Lower leg skin (tissue), 4 donors: ENCODE results near the gene SEMA6B. TPM values are rescaled to one million over a fixed set of nuclear protein-coding genes. Genes with fewer than 3 reads are reported as not detected.

Experiments
- DNase-seq, 2 donors: peaks; one replicate each; pipeline ENCODE4 v3.0.0-alpha.2; 2019; ENCODE audit warnings: low spot score in 2 of 2
- H3K4me3 ChIP-seq: fragments of 200-600 bp; sonication (generic); 2 replicates; pipeline ENCODE4 v1.5.1; 2017; ENCODE audit warnings: mild to moderate bottlenecking, low read depth; ENCODE audit not compliant: poor library complexity, severe bottlenecking
- POLR2A ChIP-seq, 2 donors: fragments of 450-650 bp; IDR thresholded peaks; one replicate each; pipeline ENCODE4 v1.6.1; 2016 to 2017; ENCODE audit warnings: antibody characterized with exemption in 2 of 2, mild to moderate bottlenecking in 1 of 2, moderate library complexity in 1 of 2
- WGBS, 2 donors: methylation state at CpG; one replicate each; pipeline ENCODE4 v1.1.5; 2018; 5-methylcytosine and 5-hydroxymethylcytosine counted together
- intact Hi-C: fragments of 100-400 bp; cut with DNase I; formaldehyde crosslinking; loops from one replicate; pipeline ENCODE4 v1.15.0; 2023; ENCODE audit warnings: low total_unique reads
- total RNA-seq, 4 donors: library from RNA; depleted of rRNA; stranded (reverse); fragments of >200 nt; gene quantifications; one replicate each; pipeline ENCODE4 v1.1.0, GENCODE V29; 2016
- TF ChIP-seq, protein P1 (sequence below), 3 donors: fragments of 450-650 bp; IDR thresholded peaks; one replicate each; pipeline ENCODE4 v1.5.1; 2016; ENCODE audit warnings: antibody characterized with exemption in 3 of 3, mild to moderate bottlenecking in 3 of 3, moderate library complexity in 2 of 3

SEMA6B gene
- total RNA-seq, 4 donors from 2014 or later, result 3.3 to 6.0 (median 3.6) TPM

DNA sequence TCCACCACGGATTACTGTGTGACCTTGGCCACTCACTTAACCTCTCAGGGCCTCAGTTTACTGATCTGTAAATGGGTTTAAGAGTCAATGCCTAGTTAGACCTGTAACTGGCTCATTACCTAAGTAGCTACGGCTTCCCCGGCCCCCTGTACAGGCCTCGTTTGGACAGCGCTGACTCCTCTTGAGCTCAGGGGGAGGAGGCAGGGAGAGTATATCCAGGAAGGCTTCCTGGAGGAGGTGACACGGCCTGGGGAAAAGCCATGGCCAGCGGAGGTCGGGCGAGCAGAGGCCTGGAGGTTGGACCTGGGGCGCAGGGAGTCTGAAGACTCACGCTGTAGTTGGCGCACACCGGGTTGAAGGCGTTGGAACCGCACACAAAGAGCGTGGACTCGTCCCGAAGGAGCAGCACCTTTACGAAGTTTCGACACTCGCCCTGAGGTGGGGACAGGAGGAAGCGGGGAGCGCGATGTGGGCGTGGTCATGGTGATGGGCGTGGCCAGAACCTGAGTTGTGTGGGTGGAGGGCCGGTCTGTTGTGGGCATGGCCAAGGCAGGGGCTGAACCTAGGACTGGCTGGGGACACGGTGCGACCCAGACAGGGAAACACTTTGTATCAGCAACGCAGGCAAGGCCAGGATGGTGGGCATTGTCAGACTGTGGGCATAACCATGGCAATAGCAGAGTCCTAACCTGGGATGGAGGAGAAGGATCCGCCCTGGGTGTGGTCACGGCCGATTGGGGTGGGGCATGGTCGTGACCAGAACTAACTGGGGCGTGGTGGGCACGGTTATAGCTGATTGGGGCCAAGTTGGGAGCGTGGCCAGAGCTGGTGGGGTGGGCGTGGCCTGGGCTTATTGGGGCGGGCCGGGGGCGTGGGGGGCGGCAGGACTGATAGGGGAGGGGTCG is 3.6 kb downstream of the SEMA6B start:
- H3K4me3 ChIP-seq, result no peak overlapping the region
- intact Hi-C loops, result loop anchor here (5.0 kb wide), 1 partner anchor 81 kb away; the partner anchor contains the start of gene TNFAIP8L1
- DNase-seq, result no peak
- TF ChIP-seq POLR2A (IDR thresholded peaks at IDR 0.05), result no peak
- TF ChIP-seq, protein P1, sequence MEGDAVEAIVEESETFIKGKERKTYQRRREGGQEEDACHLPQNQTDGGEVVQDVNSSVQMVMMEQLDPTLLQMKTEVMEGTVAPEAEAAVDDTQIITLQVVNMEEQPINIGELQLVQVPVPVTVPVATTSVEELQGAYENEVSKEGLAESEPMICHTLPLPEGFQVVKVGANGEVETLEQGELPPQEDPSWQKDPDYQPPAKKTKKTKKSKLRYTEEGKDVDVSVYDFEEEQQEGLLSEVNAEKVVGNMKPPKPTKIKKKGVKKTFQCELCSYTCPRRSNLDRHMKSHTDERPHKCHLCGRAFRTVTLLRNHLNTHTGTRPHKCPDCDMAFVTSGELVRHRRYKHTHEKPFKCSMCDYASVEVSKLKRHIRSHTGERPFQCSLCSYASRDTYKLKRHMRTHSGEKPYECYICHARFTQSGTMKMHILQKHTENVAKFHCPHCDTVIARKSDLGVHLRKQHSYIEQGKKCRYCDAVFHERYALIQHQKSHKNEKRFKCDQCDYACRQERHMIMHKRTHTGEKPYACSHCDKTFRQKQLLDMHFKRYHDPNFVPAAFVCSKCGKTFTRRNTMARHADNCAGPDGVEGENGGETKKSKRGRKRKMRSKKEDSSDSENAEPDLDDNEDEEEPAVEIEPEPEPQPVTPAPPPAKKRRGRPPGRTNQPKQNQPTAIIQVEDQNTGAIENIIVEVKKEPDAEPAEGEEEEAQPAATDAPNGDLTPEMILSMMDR (IDR thresholded peaks at IDR 0.05), result no peak
- WGBS, 2 donors, result 63 to 72% methylated on average over 43 of the region's 43 CpGs

DNA sequence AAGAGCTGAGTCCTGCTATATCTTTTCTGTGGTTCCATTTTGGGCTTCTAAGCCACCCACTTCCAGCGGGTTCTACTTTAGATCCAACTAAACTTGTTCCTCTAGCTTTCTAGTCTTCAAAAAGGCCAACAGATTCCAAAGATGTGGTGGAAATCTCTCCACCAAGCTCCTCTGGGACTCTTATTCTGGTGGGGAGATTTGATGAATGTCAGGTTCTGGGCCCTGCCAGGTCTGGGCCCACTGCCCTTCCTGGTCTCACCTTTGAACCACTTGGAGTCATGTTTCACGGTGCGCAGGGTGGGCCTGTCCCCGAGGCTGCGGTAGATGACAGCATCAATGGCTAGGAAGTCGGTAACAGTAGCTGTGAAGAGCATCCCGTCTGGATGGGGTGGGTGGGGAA is 4.8 kb downstream of the SEMA6B start:
- intact Hi-C loops, result loop anchor here (5.0 kb wide), 1 partner anchor 83 kb away; the partner anchor contains the start of gene TNFAIP8L1
- TF ChIP-seq, protein P1 (IDR thresholded peaks at IDR 0.05), result no peak
- TF ChIP-seq POLR2A (IDR thresholded peaks at IDR 0.05), result no peak

DNA sequence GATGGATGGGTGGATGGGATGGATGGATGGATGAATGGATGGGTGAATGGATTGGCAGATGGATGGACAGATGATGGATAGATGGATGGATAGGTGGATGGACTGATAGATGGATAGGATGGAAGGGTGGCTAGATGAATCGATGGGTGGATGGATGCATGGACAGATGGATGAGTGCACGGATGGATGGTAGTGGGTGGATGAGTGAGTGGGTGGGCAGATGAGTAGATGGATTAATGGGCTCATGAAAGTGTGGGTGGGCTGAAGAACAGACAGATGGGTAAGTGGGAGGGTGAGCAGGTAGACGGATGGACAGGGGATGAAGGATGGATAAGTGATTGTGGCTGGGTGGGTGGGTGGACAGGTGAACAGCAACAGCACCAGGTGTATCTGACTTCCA is 5.7 kb downstream of the SEMA6B start:
- no peak for DNase-seq
- TF ChIP-seq, protein P1 (IDR thresholded peaks at IDR 0.05), result no peak
- TF ChIP-seq POLR2A (IDR thresholded peaks at IDR 0.05), result no peak
- intact Hi-C loops, result no loop called here
- H3K4me3 ChIP-seq, result no peak overlapping the region
- 71 to 76% methylated on average over 3 of the region's 3 CpGs for WGBS, 2 donors

More for the DNA sequence above, 4.8 kb downstream of the SEMA6B start:
- H3K4me3 ChIP-seq, result no peak overlapping the region
- 68 to 72% methylated on average over 7 of the region's 7 CpGs for WGBS, 2 donors
- no peak for DNase-seq

DNA sequence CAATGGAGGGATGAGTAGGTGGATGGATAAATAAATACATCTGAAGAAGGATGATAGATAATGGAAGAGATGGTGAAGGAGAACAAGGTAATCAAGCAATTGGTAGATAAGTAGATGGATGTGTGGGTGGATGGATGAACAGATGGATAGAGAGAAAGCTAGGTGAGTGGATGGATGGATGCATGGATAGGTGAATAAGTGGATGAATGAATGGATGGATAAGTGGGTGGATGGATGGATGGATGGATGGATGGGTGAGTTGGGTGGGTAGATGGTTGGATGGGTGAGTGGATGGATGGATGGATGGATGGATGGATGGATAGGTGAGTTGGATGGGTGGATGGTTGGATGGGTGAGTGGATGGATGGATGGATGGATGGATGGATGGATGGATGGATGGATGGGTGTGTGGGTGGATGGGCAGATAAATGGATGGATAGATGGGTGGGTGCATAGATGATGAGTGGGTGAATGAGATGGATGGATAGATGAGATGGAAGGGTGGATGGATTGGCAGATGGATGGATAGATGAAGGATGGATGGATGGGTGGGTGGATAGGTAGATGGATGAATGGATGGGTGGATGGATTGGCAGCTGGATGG is 6.3 kb downstream of the SEMA6B start:
- intact Hi-C loops, result no loop called here
- H3K4me3 ChIP-seq, result no peak overlapping the region
- DNase-seq, result no peak
- TF ChIP-seq, protein P1 (IDR thresholded peaks at IDR 0.05), result no peak
- TF ChIP-seq POLR2A (IDR thresholded peaks at IDR 0.05), result no peak

DNA sequence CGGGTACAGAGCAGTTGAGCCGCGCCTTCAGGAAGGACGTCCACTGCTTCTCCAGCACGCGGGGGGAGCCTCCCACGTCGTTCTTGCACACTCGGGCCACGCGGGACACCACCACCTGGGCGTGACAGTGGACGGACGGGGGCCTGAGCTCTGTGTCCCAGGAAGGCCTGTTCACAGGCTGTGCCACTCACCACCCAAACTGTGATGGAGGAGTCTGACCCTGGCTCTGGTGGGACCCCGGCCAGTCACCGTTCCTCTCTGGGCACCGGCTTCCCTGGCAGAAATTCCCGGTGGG is 7.0 kb downstream of the SEMA6B start:
- no peak overlapping the region for H3K4me3 ChIP-seq
- WGBS, 2 donors, result 91 to 96% methylated on average over 4 to 14 of the region's 18 CpGs
- DNase-seq, result no peak
- intact Hi-C loops, result no loop called here
- TF ChIP-seq POLR2A (IDR thresholded peaks at IDR 0.05), result no peak
- TF ChIP-seq, protein P1 (IDR thresholded peaks at IDR 0.05), result no peak
